HG03139 (cell line): ENCODE results near the gene CNDP1.

ENCODE experiments used
- ATAC-seq: cut with Tn5 transposase; IDR thresholded peaks from one replicate; pipeline ENCODE4 v1.9.1; 2021; ENCODE audit not compliant: unreplicated experiment

CNDP1 gene

DNA sequence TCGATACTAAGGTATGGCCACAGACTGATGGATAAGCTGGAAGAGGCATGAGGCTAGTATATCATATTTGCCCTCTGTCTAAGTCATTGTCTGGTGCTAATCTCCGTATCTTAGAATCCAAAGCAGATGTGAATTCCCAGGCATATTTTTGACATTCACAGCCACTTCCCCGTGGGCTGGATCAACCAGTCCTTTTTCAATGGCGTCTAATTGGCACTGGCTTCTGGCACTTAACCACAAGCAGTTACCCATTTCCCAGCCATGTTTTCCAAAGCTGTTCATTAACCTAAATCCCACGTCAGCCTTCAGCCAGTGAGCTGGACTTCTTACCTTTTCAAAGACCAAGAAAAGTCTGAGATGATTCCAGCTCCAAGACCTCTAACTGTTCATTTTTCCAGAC lies 42.7 kb downstream of the CNDP1 start:
- ATAC-seq = no peak

DNA sequence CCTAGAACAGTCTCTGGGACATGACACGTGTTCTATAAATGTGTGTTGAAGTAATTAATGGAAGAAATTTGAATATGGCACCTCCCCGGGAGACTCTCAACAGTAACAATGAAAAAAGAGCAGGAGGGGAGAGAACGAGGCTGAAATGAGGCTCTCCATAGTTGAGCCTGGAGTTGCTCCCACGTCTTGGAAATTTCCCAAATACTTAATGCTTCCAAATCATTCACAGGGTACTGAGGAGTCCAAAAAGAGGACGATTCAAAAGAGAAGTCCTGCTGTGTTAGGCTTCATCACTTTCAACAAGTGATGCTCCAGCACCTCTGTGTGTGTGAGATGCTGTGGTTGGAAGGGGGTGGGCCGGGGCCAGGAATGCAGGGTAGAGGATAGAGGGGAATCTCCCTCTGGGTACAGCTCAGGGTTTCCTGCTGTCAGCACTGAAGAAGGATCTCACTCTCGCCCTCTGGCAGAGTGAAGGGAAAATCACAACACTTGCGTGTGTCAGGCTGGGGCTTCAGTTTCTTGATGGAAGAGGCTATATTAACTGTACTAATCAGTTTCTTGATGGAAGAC lies 45.3 kb downstream of the CNDP1 start:
- no peak for ATAC-seq

DNA sequence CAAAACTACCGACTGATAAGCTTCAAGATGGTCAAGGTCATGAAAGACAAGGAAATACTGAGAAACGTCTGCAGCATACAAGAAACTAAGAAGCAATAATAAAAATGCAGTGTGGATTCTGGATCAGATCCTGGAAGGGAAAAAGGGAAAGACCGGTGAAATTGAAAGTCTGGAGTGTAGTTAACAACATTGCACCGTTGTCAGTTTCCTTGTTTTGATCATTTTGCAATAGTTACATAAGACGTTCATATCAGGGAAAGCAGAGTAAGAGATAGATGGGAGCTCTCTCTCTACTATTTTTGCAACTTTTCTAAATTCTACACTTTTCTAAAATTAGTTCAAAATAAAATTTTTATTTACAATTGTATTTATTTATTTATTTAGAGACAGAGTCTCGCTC lies 48.3 kb downstream of the CNDP1 start:
- no peak for ATAC-seq

DNA sequence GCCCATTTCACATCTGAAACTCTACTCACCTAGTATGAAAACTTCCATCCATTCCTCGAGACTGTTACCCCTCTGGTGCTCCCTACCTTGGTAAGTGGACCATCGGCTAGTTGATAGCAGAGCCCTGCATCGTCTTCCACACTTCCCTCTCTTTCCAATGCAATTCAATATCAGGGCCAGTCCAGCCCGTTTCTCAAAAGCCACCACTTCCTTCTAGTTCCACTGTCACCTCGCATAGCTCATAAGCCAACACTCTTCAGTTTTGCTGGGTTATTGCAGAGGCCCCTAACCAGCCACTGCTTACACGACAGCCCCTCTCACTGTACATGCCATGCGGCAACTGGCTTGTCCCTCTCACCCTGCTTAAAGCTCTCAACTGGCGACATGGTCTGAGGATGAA lies 53.1 kb downstream of the CNDP1 start:
- ATAC-seq = no peak

GRCh38 chr18:74589021-74589420 lies 54.7 kb downstream of the CNDP1 start:
- ATAC-seq = no peak

DNA sequence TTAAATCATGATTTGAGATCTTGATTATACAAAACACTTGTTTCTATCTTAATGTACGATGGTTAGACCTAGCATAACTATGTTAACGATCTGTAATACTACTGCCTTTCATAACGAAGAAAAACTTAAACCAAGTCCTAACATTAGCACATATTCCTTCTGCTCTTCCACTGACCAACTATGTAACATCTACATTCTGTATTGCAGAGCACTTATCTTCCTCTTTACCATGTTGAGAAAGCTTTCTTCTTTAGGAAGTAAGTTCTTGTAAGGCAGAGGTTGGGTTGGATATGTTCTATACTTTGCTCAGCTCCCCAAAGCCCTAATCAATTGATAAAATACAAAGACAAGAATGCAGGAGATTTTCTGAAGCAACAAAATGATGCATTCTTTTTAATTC lies 55.5 kb downstream of the CNDP1 start:
- ATAC-seq = no peak

GRCh38 chr18:74590671-74591070 lies 56.4 kb downstream of the CNDP1 start:
- no peak for ATAC-seq

DNA sequence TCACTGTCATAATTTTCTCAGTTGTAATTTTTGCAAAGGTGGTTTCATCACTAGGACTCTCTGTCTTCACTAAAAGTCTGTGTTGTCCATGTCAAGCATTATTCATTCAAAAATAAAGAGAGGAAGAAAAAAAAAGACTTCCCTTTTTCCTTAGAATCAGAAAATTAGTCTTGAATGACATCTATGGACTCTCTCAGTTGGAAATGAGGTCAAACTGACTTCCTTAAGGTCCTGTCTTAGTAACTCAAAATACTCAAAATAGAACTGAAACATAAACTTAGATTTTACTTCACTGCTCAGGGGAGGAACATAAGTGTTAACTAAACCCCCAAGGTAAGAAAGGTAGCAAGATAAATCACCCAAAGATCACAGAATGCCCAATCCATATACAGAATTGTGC lies 61.1 kb downstream of the CNDP1 start:
- ATAC-seq = no peak

GRCh38 chr18:74597034-74597661 lies 62.8 kb downstream of the CNDP1 start:
- ATAC-seq = peak; percentile 28

GRCh38 chr18:74597662-74598349 lies 63.5 kb downstream of the CNDP1 start, which contains the start of gene ZNF407:
Gene ZNF407 (plus strand): TSS chr18:74597870. CDS start chr18:74631020, 33,150 bp downstream.
- peak; percentile 64 for ATAC-seq

DNA sequence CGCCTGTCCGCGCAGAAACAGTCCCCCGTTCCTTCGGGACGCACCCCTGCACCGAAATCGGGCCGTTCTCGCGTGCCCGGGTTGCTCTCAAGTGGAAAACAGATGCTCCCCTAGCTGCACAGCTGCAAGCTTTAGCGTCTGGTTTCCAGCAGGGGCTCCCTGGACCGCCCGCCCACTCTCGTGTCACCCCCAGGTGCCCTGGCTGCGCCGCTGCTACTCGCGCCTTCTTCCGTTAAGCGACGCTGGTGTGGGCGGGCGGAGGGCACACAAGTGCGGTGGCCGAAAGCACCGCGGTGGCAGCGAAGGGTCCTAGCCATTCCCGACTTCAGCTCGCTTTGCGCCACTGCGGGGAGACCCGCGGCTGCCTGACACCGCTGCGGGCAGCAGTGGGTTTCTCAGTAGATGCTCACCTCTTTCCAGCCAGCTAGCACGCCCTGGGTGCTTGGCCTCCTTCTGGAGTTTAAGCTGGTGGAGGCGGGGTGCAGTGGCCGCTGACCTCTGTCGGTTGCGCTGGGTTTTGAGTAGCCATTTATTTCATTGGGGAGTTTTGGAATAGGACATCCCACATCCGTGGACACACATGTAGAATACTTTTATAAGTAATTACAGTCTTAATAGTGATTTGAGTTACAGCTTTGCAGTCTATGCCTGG lies 64.2 kb downstream of the CNDP1 start:
- ATAC-seq = peak; percentile 54

DNA sequence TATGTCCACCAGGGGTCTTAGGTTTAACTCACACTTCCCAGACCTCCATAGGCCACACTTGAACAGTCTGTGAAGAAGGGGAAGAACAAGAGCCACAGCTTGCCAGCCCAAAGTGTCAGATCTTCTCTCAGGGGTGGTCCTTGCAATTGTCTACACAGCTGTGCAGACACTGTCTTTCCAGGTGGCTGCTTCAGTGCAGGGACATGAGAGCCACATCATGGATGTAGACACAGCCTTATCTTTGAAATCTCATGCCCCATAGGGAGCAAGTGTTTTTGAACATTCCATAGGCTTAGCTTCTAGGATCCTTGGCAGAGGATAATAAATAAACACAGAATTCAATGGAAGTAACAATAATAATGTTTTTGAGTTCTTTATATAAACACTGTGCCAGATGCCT lies 70.1 kb downstream of the CNDP1 start:
- no peak for ATAC-seq

- ATAC-seq = no peak
Observed at GRCh38 chr18:74604774-74605173, 70.5 kb downstream of the CNDP1 start.

GRCh38 chr18:74608681-74609080 lies 74.4 kb downstream of the CNDP1 start:
- no peak for ATAC-seq

GRCh38 chr18:74609535-74609934 lies 75.2 kb downstream of the CNDP1 start:
- ATAC-seq = no peak

DNA sequence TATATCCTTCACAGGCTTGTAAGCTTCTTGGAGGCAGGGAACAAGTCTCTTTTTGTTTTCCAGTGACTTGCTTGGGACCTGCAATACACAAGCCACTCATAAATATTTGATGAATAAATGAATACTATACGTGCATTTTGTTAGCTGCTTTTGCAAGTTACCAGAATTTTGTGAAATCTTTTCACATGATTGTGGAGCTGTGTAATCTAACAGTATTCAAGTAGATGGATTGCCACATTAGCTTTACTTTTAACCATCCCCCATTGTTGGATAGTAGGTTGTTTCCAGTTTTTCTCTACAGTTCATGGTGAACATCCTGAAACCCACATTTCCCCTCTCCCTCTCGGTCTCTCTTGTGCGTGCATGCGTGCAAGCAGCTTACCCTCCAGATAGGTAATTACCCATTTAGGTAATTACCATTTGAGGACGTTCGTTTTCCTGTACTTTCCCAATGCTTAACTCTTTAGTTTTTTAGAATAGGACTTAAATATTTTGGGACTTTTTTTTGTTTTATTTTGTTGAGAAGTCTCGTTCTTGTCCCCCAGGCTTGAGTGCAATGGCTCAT lies 75.8 kb downstream of the CNDP1 start:
- ATAC-seq = no peak

DNA sequence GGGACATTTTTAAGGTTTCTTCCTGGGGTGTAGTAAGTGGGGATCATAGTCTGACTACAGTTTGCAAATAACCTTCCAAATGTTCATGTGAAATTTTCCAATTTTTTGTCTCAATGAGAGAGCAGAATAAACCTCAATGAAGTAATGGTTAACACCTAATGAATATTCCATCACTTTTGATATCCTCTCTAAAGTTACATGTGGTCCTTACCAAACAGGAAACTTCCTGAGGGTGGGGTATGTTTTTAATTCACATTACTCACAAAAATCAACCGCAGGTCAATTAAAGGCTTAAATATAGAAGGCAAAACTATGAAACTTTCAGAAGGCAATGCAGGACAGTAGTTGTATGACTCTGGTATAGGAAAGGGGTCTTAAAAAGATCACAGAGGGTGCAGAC lies 76.6 kb downstream of the CNDP1 start:
- ATAC-seq = no peak

- no peak for ATAC-seq
Observed at GRCh38 chr18:74611765-74612164, 77.5 kb downstream of the CNDP1 start.

GRCh38 chr18:74613381-74613780 lies 79.1 kb downstream of the CNDP1 start:
- no peak for ATAC-seq

GRCh38 chr18:74616494-74616893 lies 82.2 kb downstream of the CNDP1 start:
- no peak for ATAC-seq

DNA sequence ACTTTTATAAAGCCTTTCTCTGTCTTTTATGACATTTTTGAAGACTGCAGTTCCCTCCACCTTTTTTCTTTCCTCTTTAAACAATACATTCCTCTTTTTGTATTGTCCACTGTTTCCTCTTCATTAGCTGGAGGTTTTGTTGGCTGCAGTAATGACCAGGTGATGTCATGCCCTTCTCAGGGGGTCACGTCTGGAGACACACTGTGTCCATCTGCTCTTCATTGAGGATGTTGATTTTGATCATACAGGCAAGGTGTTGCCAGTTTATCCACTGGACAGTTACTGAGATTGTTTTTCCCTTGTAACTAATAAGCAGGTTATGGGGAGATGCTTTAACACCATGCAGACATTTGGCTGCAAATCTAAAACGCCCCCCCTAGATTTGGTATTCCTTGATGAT lies 83.2 kb downstream of the CNDP1 start:
- no peak for ATAC-seq

- ATAC-seq = no peak
Observed at GRCh38 chr18:74622072-74622471, 87.8 kb downstream of the CNDP1 start.
